Central memory CD4-positive, alpha-beta T cell (primary cell): ENCODE results near the gene MRPS27.

ENCODE experiments used
- DNase-seq: peaks from one replicate; pipeline ENCODE4 v3.0.0; 2022

Gene MRPS27

DNA sequence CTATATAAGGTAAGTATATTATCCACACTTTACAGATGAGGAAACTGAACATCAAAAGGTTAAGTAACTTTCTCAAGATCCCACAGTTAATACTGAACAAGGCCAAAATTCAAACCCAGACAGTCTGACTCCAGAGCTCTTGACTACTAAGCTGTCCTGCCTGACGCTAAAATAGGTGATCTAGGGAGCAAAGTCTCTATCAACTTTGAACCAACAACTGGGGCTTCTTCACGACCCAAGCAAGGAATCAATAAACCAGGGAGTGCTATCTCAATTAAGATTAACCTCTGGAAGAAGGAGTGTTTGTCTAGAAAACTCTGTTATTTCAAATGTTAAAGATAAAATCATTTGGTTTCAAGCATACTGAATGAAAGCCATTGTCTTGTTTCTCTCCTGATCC is 64.4 kb downstream of the MRPS27 start:
- no peak for DNase-seq

- DNase-seq: no peak
Measured at GRCh38 chr5:72255237-72255636, 64.8 kb downstream of the MRPS27 start.

- DNase-seq: no peak
Measured at GRCh38 chr5:72252574-72253155, 67.4 kb downstream of the MRPS27 start.

GRCh38 chr5:72252008-72252407 is 68.0 kb downstream of the MRPS27 start:
- DNase-seq: no peak

GRCh38 chr5:72251386-72251785 is 68.7 kb downstream of the MRPS27 start:
- no peak for DNase-seq

- DNase-seq: no peak
Measured at GRCh38 chr5:72248410-72248981, 71.5 kb downstream of the MRPS27 start.

- no peak for DNase-seq
Measured at GRCh38 chr5:72246954-72247442, 73.0 kb downstream of the MRPS27 start.

DNA sequence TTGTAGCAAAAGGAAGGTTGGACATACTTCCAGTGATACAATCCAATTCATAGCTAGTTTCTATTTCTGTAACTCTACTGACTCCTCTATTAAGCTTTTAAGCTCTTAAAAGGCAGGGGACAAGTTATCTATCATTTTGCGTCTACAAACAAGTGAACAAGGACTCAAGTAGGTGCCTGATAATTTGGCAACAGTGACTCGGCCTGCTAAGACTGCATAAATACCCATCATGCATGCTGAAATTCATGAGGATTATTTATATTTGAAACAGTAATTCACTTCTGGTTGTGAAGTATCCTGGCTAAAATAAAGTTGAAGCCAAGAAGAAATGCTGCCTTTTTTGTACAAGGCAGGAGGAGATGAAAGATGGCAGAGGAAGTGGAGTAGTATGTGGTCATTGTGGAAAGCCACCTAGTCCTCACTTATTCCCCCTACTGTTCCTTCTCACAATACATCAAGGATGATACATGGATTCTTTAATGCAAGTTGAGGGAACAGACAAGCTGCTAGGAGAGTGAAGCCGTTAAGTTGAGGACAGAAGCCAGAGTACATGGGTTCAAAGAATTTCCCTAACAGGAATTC is 74.0 kb downstream of the MRPS27 start:
- DNase-seq: no peak

- DNase-seq: no peak
Measured at GRCh38 chr5:72245546-72245945, 74.5 kb downstream of the MRPS27 start.

DNA sequence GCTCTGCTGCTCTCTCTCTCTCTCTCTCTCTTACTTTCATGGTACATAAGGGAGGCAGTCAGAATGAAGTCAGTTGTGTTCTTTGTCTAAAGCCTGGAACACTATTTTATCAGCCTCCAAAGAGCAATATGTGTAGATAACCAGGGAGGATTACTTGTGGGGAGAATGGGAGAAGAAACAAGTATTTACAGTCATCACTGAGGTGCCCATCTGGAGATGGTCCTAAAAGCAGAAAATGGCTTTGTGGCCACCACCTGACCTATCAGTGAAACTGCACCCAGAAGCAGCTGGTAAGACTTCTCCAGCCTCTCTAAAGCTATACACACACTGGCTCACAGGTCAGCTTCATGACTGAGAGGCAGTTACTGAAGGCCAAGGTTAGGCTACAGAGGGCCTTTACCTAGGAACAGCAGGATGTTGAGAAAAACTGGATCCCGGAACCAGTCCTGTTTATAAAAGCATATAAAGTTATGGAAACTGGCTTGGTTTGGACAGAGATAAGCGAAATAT is 75.1 kb downstream of the MRPS27 start:
- no peak for DNase-seq

DNA sequence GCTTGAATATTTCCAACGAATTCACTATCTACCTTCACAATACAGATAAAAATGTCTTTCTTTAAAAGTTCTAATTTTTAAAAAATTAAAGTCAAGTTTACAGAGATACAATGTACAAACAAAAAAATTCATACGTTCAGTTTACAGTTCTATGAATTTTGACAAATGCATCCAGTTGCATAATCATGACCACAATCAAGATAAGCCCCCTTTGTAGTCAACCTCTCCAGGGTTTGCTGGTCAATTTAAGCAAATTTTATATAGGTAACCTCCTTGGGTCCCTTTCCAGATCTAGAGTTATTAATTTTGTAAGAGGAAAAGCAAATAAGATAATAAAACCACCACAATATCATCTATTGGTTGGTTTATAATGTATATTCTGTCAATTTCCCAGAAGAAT is 76.3 kb downstream of the MRPS27 start:
- DNase-seq: no peak

DNA sequence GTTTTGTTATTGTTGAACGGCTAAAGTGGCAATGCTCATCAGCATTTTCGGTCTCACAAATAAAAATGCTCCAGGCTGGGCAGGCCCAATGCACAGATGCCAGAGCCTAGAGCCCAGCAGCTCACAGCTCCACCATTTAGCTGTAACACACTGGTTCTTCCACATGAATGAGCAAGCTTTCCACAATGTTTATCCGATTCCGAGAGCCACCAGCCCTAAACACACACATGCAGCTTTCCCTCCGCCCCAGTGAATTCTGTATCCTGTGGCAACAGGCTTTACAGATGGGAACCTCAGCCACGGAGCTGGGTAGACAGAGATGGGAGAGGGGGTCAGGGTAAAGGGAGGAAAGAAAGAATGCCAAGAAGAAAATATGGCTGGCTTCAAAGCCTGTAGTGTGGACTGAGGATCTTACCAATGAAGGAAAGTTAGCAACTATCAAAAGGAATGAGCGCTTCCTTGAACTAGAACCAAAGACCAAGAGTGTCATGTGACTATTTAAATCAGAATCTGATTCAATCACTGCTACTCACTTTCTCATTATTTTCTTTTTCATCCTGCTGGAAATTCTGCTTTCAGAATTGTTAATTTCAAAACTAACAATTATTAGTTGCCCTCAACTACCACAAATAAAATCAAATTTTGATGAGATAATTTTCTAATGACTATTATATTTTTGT is 77.1 kb downstream of the MRPS27 start:
- no peak for DNase-seq

GRCh38 chr5:72241346-72242003 is 78.6 kb downstream of the MRPS27 start:
- no peak for DNase-seq

DNA sequence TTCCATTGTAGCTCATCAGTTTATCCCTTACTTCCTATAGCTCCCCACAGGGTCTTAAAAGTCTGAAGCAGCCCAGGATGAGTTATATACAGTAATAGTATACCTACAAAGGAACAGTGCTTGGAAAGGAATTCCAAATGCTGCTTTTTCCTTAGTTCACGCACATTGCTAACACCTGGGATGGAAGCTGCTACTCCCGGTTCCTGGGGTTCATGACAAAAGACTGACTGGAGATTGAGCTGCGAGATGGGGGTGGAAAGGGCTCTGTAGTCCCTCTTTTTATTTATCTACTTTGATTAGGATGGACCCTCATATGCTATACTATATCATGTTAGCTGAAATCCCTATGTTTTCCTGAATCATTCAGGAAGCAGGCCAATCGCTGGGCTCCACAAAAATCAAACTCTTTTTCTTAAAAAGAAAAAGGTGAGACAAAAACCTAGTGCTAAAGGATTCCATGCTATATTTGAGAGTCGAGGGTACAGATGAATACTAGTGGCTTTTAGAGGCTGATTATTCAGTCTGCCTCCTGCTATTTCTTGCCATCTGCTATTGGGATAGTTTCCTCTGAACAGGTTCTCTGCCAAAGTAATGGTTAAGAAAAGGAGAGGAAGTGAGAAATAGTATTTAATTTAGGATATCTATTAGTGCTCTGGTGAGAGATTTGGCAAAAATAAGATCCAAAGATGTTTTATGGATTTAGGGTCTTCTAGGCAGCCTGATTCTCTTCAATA is 81.2 kb downstream of the MRPS27 start:
- no peak for DNase-seq

- no peak for DNase-seq
Measured at GRCh38 chr5:72237879-72238278, 82.2 kb downstream of the MRPS27 start.

DNA sequence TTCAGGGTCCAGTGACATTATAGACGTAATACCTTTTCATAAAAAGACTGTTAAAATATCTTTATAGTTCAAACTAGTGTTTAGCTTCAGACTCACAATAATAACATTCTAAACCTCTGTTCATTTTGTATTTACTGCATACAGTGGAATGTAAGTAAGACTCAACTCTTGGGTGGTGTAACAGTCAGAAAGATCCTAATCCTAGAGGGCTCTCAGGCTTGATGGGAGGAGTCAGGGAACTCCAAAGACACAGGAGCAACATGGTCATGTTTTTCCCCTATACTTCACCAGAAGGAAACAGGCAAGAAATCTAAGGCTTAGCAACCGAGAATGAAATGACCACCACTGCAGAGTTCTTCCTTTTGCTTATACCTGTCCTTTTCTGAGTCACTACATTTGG is 82.6 kb downstream of the MRPS27 start:
- no peak for DNase-seq

- no peak for DNase-seq
Measured at GRCh38 chr5:72235725-72236124, 84.3 kb downstream of the MRPS27 start.

DNA sequence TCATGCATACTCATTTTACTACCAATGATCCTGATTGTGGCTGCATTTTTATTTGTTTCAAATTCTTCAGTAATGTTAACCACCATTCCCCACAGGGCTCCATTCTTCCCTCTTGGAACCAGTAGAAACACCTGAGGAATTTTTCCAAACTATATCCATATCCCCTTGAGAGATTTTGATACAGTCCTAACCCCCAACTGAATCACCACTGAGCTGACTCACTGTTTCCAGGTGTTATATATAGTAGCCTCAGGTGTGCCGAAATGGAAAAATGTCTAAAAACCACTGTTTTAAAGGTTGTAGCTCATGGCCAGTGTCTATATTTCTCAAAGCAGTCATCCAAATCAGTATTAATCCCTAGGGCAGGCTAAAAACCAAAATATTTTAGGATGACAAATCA is 85.2 kb downstream of the MRPS27 start:
- no peak for DNase-seq

DNA sequence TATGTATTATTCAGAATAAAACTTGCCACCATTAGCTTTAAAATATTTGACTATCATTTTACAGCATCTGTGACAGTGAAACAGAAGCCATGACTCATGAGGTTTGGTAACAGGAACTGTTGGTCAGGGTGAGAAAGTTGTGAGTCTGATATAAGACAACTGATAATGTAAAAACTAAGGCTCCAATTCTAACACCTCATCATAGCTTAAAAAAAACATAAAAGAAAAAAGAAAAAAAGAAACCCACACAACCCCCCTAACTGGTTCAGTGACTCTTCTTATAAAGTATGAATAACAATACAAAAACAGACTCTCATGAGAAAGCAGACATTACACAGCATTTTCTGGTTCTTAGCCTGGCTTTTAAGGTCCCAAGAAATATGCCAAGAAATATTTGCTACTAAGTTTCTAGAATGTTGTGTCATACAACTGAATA is 85.8 kb downstream of the MRPS27 start:
- DNase-seq: peak; percentile 67

DNA sequence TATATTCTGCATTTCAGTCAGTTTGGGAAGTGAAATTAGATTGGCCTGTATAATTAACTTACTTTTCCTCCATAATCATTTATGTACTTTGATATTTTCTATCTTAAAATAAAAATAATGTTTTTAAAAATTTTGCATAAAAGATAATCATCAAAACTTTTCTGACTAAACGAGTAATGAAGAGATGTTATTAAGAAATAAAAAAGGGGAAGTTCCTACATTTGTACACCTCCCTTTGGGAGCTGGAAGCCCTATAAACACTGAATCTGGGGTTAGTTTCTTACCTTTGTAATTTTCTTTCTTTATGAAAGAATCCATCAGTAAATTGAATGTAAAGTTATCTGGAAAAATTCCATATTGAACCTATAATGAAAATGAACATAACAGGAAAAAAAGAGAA is 86.2 kb downstream of the MRPS27 start:
- no peak for DNase-seq

DNA sequence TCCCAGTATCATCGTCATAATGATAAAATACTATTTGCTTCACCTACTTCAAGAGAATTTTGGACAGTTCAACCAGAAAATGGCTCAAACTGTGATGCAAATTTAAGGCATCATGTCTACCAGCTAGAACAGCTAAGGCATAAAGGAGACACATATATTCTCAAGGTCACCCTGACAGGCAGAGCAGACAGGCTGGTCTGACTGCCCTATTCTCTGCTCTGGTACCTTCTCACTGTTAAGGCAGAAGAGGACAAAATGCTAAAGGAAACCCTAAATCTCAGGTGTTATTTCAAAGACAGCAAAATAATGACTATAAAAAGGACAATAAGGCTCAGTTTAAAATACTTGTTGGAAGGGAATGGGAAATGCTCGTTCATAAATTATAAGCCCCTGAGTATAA is 87.2 kb downstream of the MRPS27 start:
- DNase-seq: no peak

DNA sequence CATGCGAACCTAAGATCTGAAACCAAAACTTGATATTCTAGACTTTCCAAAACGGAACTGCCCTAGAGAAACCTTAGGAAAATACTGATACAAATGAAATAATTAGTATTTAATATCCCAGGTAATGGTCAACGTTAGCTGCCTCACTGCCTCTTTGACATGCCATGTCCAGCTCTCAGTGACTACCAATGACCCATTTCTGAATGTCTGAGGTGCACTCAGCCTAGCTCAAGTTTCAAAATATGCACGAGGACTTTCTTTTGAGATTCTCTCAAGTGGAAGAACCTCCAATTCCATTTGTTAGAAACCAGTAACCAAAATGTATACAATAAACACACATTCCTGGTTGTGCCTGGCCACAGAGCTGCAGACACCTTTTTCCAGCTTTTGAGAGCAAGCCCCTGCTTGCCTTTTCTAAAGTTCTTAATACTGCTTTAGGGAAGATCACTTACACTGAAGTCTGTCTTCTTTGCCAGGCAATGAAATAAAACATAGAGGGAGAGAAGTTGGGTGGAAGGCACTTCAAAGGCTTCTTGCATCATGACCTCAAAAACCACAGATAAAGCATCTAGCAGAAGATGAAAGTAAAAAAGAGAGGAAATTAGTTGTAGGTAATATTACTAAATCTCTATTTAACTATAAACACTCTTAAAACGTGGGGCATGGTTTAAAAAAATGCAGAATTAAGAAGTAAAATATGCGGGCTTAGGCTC is 87.9 kb downstream of the MRPS27 start:
- DNase-seq: peak; percentile 65
